Ascending aorta (tissue), 2 donors: ENCODE data around the gene ARHGEF7. TPM values are rescaled to one million over a fixed set of nuclear protein-coding genes. Genes with fewer than 3 reads are reported as not detected.

Experiments used
- DNase-seq, 2 donors: peaks; one replicate each; pipeline ENCODE4 v3.0.0-alpha.2; 2019; ENCODE audit warnings: low spot score in 2 of 2
- H3K27ac ChIP-seq, 2 donors: fragments of 200-600 bp; sonication (generic); one replicate each; pipeline ENCODE4 v1.5.1; 2016 to 2017; ENCODE audit warnings: mild to moderate bottlenecking in 1 of 2
- H3K27me3 ChIP-seq: fragments of 200-600 bp; sonication (generic); one replicate; pipeline ENCODE4 v1.5.1; 2017
- H3K36me3 ChIP-seq, 2 donors: fragments of 200-600 bp; sonication (generic); one replicate each; pipeline ENCODE4 v1.5.1; 2016
- H3K4me1 ChIP-seq, 2 donors: fragments of 200-600 bp; sonication (generic); one replicate each; pipeline ENCODE4 v1.5.1; 2016 to 2017; ENCODE audit warnings: mild to moderate bottlenecking in 1 of 2
- H3K4me3 ChIP-seq, 2 donors: fragments of 200-600 bp; sonication (generic); one replicate each; pipeline ENCODE4 v1.5.1; 2016 to 2017; ENCODE audit warnings: mild to moderate bottlenecking in 1 of 2
- H3K9me3 ChIP-seq, 2 donors: fragments of 200-600 bp; sonication (generic); one replicate each; pipeline ENCODE4 v1.5.1; 2016
- intact Hi-C: fragments of 100-400 bp; cut with DNase I; formaldehyde crosslinking; loops from one replicate; pipeline ENCODE4 v1.15.1; 2023
- total RNA-seq: library from RNA; depleted of rRNA; stranded (reverse); fragments of >200 nt; gene quantifications from one replicate; pipeline ENCODE4 v1.1.0, GENCODE V29; 2016
- TF ChIP-seq, protein P1 (sequence below), 3 experiments: fragments of 200-600 bp in 2 of 3; fragments of 450-650 bp in 1 of 3; sonication (generic) in 2 of 3; IDR thresholded peaks; one replicate each; pipeline ENCODE4 v1.5.1; 2016 to 2019; ENCODE audit warnings: antibody characterized with exemption in 3 of 3, mild to moderate bottlenecking in 1 of 3, moderate library complexity in 1 of 3

The ARHGEF7 gene
- total RNA-seq, 1 donor from 2014 or later, result 32.2 TPM

GRCh38 chr13:111174377-111175114 is 59.4 kb downstream of the ARHGEF7 start:
- no peaks in the 10 kb centered on the region for H3K27me3 ChIP-seq
- H3K4me3 ChIP-seq, result no peak overlapping the region
- DNase-seq, result no peak
- TF ChIP-seq, protein P1, sequence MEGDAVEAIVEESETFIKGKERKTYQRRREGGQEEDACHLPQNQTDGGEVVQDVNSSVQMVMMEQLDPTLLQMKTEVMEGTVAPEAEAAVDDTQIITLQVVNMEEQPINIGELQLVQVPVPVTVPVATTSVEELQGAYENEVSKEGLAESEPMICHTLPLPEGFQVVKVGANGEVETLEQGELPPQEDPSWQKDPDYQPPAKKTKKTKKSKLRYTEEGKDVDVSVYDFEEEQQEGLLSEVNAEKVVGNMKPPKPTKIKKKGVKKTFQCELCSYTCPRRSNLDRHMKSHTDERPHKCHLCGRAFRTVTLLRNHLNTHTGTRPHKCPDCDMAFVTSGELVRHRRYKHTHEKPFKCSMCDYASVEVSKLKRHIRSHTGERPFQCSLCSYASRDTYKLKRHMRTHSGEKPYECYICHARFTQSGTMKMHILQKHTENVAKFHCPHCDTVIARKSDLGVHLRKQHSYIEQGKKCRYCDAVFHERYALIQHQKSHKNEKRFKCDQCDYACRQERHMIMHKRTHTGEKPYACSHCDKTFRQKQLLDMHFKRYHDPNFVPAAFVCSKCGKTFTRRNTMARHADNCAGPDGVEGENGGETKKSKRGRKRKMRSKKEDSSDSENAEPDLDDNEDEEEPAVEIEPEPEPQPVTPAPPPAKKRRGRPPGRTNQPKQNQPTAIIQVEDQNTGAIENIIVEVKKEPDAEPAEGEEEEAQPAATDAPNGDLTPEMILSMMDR (IDR thresholded peaks at IDR 0.05), result no peak
- H3K36me3 ChIP-seq, result peaks cover 0 to 6% of the 10 kb centered on the region in 2 donors
- intact Hi-C loops, result no loop called here
- no peaks in the 10 kb centered on the region for H3K9me3 ChIP-seq
- peak overlapping the region; percentile 92 to 96 for H3K27ac ChIP-seq
- peaks cover 19 to 66% of the 10 kb centered on the region in 2 donors for H3K4me1 ChIP-seq

GRCh38 chr13:111175372-111175771 is 60.3 kb downstream of the ARHGEF7 start:
- TF ChIP-seq, protein P1 (IDR thresholded peaks at IDR 0.05), result no peak
- Histone ChIP-seq H3K27ac (peak overlapping the region; percentile 92 to 96), H3K9me3 (no peaks in the 10 kb centered on the region), H3K36me3 (peaks cover 0 to 6% of the 10 kb centered on the region in 2 donors), H3K4me1 (peaks cover 23 to 74% of the 10 kb centered on the region in 2 donors), H3K27me3 (no peaks in the 10 kb centered on the region), H3K4me3 (no peak overlapping the region)
- intact Hi-C loops, result no loop called here
- DNase-seq, result no peak

- DNase-seq, result no peak
- peaks cover 0 to 6% of the 10 kb centered on the region in 2 donors for H3K36me3 ChIP-seq
- TF ChIP-seq, protein P1 (IDR thresholded peaks at IDR 0.05), result no peak
- H3K4me3 ChIP-seq, result no peak overlapping the region
- H3K9me3 ChIP-seq, result no peaks in the 10 kb centered on the region
- H3K27ac ChIP-seq, result peak overlapping the region; percentile 92 to 96
- peaks cover 23 to 70% of the 10 kb centered on the region in 2 donors for H3K4me1 ChIP-seq
- intact Hi-C loops, result no loop called here
- no peaks in the 10 kb centered on the region for H3K27me3 ChIP-seq
Observed at GRCh38 chr13:111175935-111176334, 60.8 kb downstream of the ARHGEF7 start.

GRCh38 chr13:111176421-111176820 is 61.3 kb downstream of the ARHGEF7 start:
- no peak for DNase-seq
- intact Hi-C loops, result no loop called here
- Histone ChIP-seq H3K9me3 (no peaks in the 10 kb centered on the region), H3K4me1 (peaks cover 23 to 67% of the 10 kb centered on the region in 2 donors), H3K27ac (peak overlapping the region; percentile 92 to 96), H3K4me3 (no peak overlapping the region), H3K36me3 (peaks cover 0 to 6% of the 10 kb centered on the region in 2 donors), H3K27me3 (no peaks in the 10 kb centered on the region)
- TF ChIP-seq, protein P1 (IDR thresholded peaks at IDR 0.05), result no peak

DNA sequence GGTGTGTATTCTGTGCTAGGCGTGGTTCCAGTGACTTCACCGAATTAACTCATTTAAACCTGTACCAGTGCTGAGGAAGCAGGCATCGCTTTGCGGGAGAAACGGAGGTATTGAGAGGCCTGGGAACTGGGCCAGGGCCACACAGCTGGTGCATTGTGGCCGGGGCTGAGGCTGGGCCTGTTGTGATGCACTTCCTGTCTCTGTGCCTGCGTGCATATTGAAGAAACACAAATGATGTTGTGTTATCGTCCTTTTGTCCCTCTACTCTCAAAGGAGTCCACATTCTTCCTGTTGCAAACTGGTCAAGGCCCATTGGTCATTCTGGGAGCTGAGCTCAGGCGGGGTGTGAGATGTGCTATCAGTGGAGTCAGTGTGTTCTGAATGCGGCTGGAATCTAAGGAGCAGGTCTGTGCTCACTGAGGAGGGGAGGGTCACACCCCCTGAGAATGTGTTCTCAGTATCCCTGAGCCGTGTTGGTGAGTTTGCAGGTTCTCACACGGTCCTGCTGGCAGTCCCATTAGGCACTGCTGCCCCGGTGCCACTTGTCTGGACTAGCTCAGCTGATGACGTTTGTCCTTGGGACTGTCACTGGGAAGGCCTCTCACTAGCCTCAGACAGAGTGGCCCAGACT is 62.1 kb downstream of the ARHGEF7 start:
- Histone ChIP-seq H3K9me3 (no peaks in the 10 kb centered on the region), H3K27me3 (no peaks in the 10 kb centered on the region), H3K4me3 (peak overlapping the region in 1 of 2 donors; percentile 23), H3K27ac (peak overlapping the region; percentile 92 to 96), H3K36me3 (peaks cover 0 to 5% of the 10 kb centered on the region in 2 donors), H3K4me1 (peaks cover 23 to 67% of the 10 kb centered on the region in 2 donors)
- DNase-seq, result peak; percentile 28 to 78
- TF ChIP-seq, protein P1 (IDR thresholded peaks at IDR 0.05), result no peak
- intact Hi-C loops, result no loop called here
